Fibroblast of lung (primary cell): ENCODE measurements around the gene APBB2. TPM values are rescaled to one million over a fixed set of nuclear protein-coding genes. Genes with fewer than 3 reads are reported as not detected.

Experiments used
- DNase-seq, 2 donors: peaks; one replicate each; pipeline versions ENCODE4 v3.0.0 to v3.0.0-alpha.2; 2010; ENCODE audit warnings: low read depth in 2 of 2
- H2AFZ ChIP-seq: 2 replicates; pipeline ENCODE4 v1.5.1; 2012; ENCODE audit warnings: low read length, control low read depth, inconsistent platforms
- H3K27ac ChIP-seq: 2 replicates; pipeline ENCODE4 v1.5.1; 2011; ENCODE audit warnings: low read length, control low read depth; ENCODE audit not compliant: insufficient read depth
- H3K27me3 ChIP-seq: 2 replicates; pipeline ENCODE4 v1.5.1; 2011; ENCODE audit warnings: mild to moderate bottlenecking, low read length; ENCODE audit not compliant: control insufficient read depth, insufficient read depth
- H3K36me3 ChIP-seq: 2 replicates; pipeline ENCODE4 v1.5.1; 2011; ENCODE audit warnings: low read length; ENCODE audit not compliant: control insufficient read depth, insufficient read depth
- H3K4me1 ChIP-seq: 2 replicates; pipeline ENCODE4 v1.5.1; 2011; ENCODE audit warnings: low read length; ENCODE audit not compliant: control insufficient read depth, insufficient read depth; ENCODE audit errors: extremely low read depth
- H3K4me2 ChIP-seq: 2 replicates; pipeline ENCODE4 v1.5.1; 2011; ENCODE audit warnings: low read length, control low read depth; ENCODE audit not compliant: insufficient read depth; ENCODE audit errors: extremely low read depth
- H3K4me3 ChIP-seq, 4 experiments: fragments of 200-600 bp in 1 of 4; sonication (generic) in 1 of 4; replicated peaks in 1 of 4; 2 replicates each; pipeline ENCODE4 v1.5.1; 2011 to 2016; ENCODE audit warnings: low read length in 4 of 4, low read depth in 3 of 4, mild to moderate bottlenecking in 3 of 4, control low read depth in 2 of 4, inconsistent platforms in 1 of 4, mixed read lengths in 1 of 4; ENCODE audit not compliant: insufficient read depth in 1 of 4; ENCODE audit errors: control extremely low read depth in 1 of 4
- H3K79me2 ChIP-seq: 2 replicates; pipeline ENCODE4 v1.5.1; 2012; ENCODE audit warnings: mild to moderate bottlenecking, low read length, inconsistent platforms; ENCODE audit not compliant: control insufficient read depth, insufficient read depth
- H3K9ac ChIP-seq: 2 replicates; pipeline ENCODE4 v1.5.1; 2011; ENCODE audit warnings: mild to moderate bottlenecking, low read length, control low read depth; ENCODE audit not compliant: insufficient read depth
- H3K9me3 ChIP-seq: 2 replicates; pipeline ENCODE4 v1.5.1; 2012; ENCODE audit warnings: low read depth, low read length; ENCODE audit not compliant: control insufficient read depth, insufficient read depth
- H4K20me1 ChIP-seq: 2 replicates; pipeline ENCODE4 v1.5.1; 2011; ENCODE audit warnings: low read length; ENCODE audit not compliant: control insufficient read depth, insufficient read depth; ENCODE audit errors: extremely low read depth
- EZH2 ChIP-seq: IDR thresholded peaks from 2 replicates; pipeline ENCODE4 v1.5.1; 2012; ENCODE audit warnings: low read length, control low read depth, mild to moderate bottlenecking; ENCODE audit errors: missing control alignments
- polyA plus RNA-seq, 2 donors: library from polyadenylated mRNA; depleted of rRNA in 1 of 2; stranded (reverse) in 1 of 2; unstranded in 1 of 2; fragments of >200 nt; gene quantifications; 2 replicates each; pipeline ENCODE4 v1.2.1, GENCODE V29; 2011 to 2012; ENCODE audit warnings: missing spikeins in 1 of 2
- total RNA-seq: library from RNA; depleted of rRNA; stranded (reverse); fragments of >200 nt; gene quantifications from 2 replicates; pipeline ENCODE4 v1.2.1, GENCODE V29; 2014
- TF ChIP-seq, protein P1 (sequence below), 2 donors: IDR thresholded peaks in 1 of 2; conservative IDR thresholded peaks in 1 of 2; 1 replicate in 1 of 2; 2 replicates in 1 of 2; pipeline ENCODE4 v1.5.1; 2011 to 2012; ENCODE audit warnings: low read length in 2 of 2, control low read depth in 1 of 2, inconsistent platforms in 1 of 2, low read depth in 1 of 2, mild to moderate bottlenecking in 1 of 2

APBB2 gene
- total and polyA plus RNA-seq, 2 donors (not counting 1 experiment from before 2014, with no cell fraction given): 25.1 to 29.8 TPM

DNA sequence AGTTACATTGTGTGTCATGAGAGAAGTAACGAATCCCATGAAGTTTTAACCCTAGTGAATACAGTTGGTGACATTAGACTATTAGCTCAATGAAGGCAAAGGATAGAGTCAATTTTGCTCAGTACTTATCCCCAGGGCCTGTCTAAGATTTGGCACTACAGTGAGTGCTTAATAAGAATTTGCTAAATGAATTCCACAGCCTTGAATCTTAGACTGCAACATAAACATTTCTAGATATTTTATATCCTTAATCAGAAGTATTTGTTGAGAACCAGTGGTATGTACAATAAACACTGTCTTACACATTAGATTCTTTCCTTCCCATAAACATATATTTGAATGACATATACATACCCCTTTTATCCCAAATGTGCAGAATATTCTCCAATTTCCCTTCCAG, 241.6 kb downstream of the APBB2 start:
- Histone ChIP-seq H3K4me3 (no peak overlapping the region), H3K27ac (no peak overlapping the region), H3K4me1 (no peaks in the 10 kb centered on the region), H3K9ac (no peak overlapping the region), H4K20me1 (no peaks in the 10 kb centered on the region), H2AFZ (no peak overlapping the region), H3K36me3 (no peaks in the 10 kb centered on the region), H3K27me3 (no peaks in the 10 kb centered on the region), H3K4me2 (no peak overlapping the region), H3K79me2 (no peaks in the 10 kb centered on the region), H3K9me3 (no peaks in the 10 kb centered on the region)
- no peak for TF ChIP-seq EZH2
- TF ChIP-seq, protein P1, sequence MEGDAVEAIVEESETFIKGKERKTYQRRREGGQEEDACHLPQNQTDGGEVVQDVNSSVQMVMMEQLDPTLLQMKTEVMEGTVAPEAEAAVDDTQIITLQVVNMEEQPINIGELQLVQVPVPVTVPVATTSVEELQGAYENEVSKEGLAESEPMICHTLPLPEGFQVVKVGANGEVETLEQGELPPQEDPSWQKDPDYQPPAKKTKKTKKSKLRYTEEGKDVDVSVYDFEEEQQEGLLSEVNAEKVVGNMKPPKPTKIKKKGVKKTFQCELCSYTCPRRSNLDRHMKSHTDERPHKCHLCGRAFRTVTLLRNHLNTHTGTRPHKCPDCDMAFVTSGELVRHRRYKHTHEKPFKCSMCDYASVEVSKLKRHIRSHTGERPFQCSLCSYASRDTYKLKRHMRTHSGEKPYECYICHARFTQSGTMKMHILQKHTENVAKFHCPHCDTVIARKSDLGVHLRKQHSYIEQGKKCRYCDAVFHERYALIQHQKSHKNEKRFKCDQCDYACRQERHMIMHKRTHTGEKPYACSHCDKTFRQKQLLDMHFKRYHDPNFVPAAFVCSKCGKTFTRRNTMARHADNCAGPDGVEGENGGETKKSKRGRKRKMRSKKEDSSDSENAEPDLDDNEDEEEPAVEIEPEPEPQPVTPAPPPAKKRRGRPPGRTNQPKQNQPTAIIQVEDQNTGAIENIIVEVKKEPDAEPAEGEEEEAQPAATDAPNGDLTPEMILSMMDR (conservative IDR thresholded peaks at IDR 0.05 in 1 of 2, IDR thresholded peaks at IDR 0.05 in 1 of 2; ENCODE audit: low read depth in 1 of 2, low read length in 2 of 2): no peak
- no peak for DNase-seq

DNA sequence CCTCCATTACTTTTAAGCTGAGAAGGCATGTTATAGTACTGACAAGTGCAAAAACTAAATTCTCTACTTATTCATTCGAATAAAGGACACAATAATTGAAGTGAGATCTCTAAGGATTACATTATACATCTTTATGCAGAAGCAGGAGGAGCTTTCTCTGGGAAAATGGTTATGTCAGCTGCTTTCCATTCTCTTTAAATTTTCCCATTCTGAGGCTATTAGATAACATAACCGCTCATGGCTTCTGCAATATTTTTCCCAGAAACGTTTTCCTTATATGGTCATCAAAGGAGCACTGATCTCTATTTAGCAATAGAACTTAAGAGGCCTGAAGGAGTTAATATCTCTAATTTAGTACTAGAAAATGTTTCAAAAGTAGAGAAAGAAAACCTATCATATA, 243.0 kb downstream of the APBB2 start:
- H3K9me3 ChIP-seq: no peaks in the 10 kb centered on the region
- no peaks in the 10 kb centered on the region for H3K4me1 ChIP-seq
- H3K27me3 ChIP-seq: no peaks in the 10 kb centered on the region
- no peaks in the 10 kb centered on the region for H3K79me2 ChIP-seq
- no peaks in the 10 kb centered on the region for H3K36me3 ChIP-seq
- H2AFZ ChIP-seq: no peak overlapping the region
- no peak for DNase-seq
- no peak overlapping the region for H3K9ac ChIP-seq
- H4K20me1 ChIP-seq: no peaks in the 10 kb centered on the region
- no peak for TF ChIP-seq EZH2
- TF ChIP-seq, protein P1 (conservative IDR thresholded peaks at IDR 0.05 in 1 of 2, IDR thresholded peaks at IDR 0.05 in 1 of 2; ENCODE audit: low read depth in 1 of 2, low read length in 2 of 2): no peak
- no peak overlapping the region for H3K27ac ChIP-seq
- no peak overlapping the region for H3K4me2 ChIP-seq
- no peak overlapping the region for H3K4me3 ChIP-seq

GRCh38 chr4:40969501-40969900, 244.8 kb downstream of the APBB2 start:
- Histone ChIP-seq H2AFZ (no peak overlapping the region), H3K9me3 (no peaks in the 10 kb centered on the region), H3K79me2 (no peaks in the 10 kb centered on the region), H3K9ac (no peak overlapping the region), H3K4me3 (no peak overlapping the region), H3K36me3 (no peaks in the 10 kb centered on the region), H4K20me1 (no peaks in the 10 kb centered on the region), H3K27ac (no peak overlapping the region), H3K4me2 (no peak overlapping the region), H3K4me1 (no peaks in the 10 kb centered on the region), H3K27me3 (no peaks in the 10 kb centered on the region)
- no peak for DNase-seq
- no peak for TF ChIP-seq EZH2
- TF ChIP-seq, protein P1 (conservative IDR thresholded peaks at IDR 0.05 in 1 of 2, IDR thresholded peaks at IDR 0.05 in 1 of 2; ENCODE audit: low read depth in 1 of 2, low read length in 2 of 2): no peak
